Right atrium auricular region (tissue), 2 donors: ENCODE measurements around the gene CRIM1. TPM values are rescaled to one million over a fixed set of nuclear protein-coding genes. Genes with fewer than 3 reads are reported as not detected.

Source experiments
- DNase-seq: peaks from one replicate; pipeline ENCODE4 v3.0.0-alpha.2; 2019; ENCODE audit warnings: low spot score
- H3K27ac ChIP-seq, 2 donors: fragments of 200-600 bp; sonication (generic); 1 replicate in 1 of 2; 2 replicates in 1 of 2; pipeline ENCODE4 v1.5.1; 2016 to 2019
- H3K27me3 ChIP-seq, 2 donors: fragments of 200-600 bp; sonication (generic); one replicate each; pipeline versions ENCODE4 v1.5.1 to v1.6.0; 2017 to 2019
- H3K36me3 ChIP-seq: fragments of 200-600 bp; sonication (generic); one replicate; pipeline ENCODE4 v1.5.1; 2016
- H3K4me1 ChIP-seq, 2 donors: fragments of 200-600 bp; sonication (generic); one replicate each; pipeline versions ENCODE4 v1.5.1 to v1.6.0; 2017 to 2019
- H3K4me3 ChIP-seq, 2 donors: fragments of 200-600 bp; sonication (generic); 1 replicate in 1 of 2; 2 replicates in 1 of 2; pipeline ENCODE4 v1.5.1; 2017 to 2019; ENCODE audit warnings: mild to moderate bottlenecking in 1 of 2, moderate library complexity in 1 of 2
- H3K9me3 ChIP-seq, 2 donors: fragments of 200-600 bp; sonication (generic); one replicate each; pipeline ENCODE4 v1.5.1; 2019
- CTCF ChIP-seq, 2 donors: fragments of 200-600 bp; sonication (generic); IDR thresholded peaks; one replicate each; pipeline ENCODE4 v1.5.1; 2019; ENCODE audit warnings: antibody characterized with exemption in 2 of 2
- total RNA-seq, 2 donors: library from RNA; depleted of rRNA; stranded (reverse); fragments of >200 nt; gene quantifications; one replicate each; pipeline ENCODE4 v1.1.0, GENCODE V29; 2016

CRIM1 gene
- total RNA-seq, 2 donors from 2014 or later = 49.1 to 71.3 TPM

- Histone ChIP-seq H3K27me3 (no peaks in the 10 kb centered on the region), H3K4me3 (no peak overlapping the region), H3K27ac (peak overlapping the region; percentile 24 to 37), H3K36me3 (peaks cover 3% of the 10 kb centered on the region), H3K4me1 (peaks cover 0 to 42% of the 10 kb centered on the region in 2 donors), H3K9me3 (no peaks in the 10 kb centered on the region)
- DNase-seq = no peak
- no peak for TF ChIP-seq CTCF (IDR thresholded peaks at IDR 0.05)
Measured at GRCh38 chr2:36450466-36451196, 95.1 kb downstream of the CRIM1 start.

- Histone ChIP-seq H3K4me3 (no peak overlapping the region), H3K4me1 (peaks cover 0 to 51% of the 10 kb centered on the region in 2 donors), H3K9me3 (no peaks in the 10 kb centered on the region), H3K27me3 (no peaks in the 10 kb centered on the region), H3K27ac (peak overlapping the region; percentile 16 to 24), H3K36me3 (peaks cover 3% of the 10 kb centered on the region)
- TF ChIP-seq CTCF (IDR thresholded peaks at IDR 0.05) = no peak
- no peak for DNase-seq
Measured at GRCh38 chr2:36451512-36451911, 95.9 kb downstream of the CRIM1 start.

GRCh38 chr2:36452260-36452659 lies 96.7 kb downstream of the CRIM1 start:
- H3K27me3 ChIP-seq = no peaks in the 10 kb centered on the region
- peaks cover 3% of the 10 kb centered on the region for H3K36me3 ChIP-seq
- no peak overlapping the region for H3K27ac ChIP-seq
- no peak overlapping the region for H3K4me3 ChIP-seq
- TF ChIP-seq CTCF (IDR thresholded peaks at IDR 0.05) = no peak
- peaks cover 0 to 59% of the 10 kb centered on the region in 2 donors for H3K4me1 ChIP-seq
- no peaks in the 10 kb centered on the region for H3K9me3 ChIP-seq
- DNase-seq = no peak

GRCh38 chr2:36453652-36454051 lies 98.1 kb downstream of the CRIM1 start:
- peaks cover 0 to 63% of the 10 kb centered on the region in 2 donors for H3K4me1 ChIP-seq
- H3K27ac ChIP-seq = no peak overlapping the region
- H3K36me3 ChIP-seq = peaks cover 3% of the 10 kb centered on the region
- H3K27me3 ChIP-seq = no peaks in the 10 kb centered on the region
- no peak overlapping the region for H3K4me3 ChIP-seq
- DNase-seq = no peak
- TF ChIP-seq CTCF (IDR thresholded peaks at IDR 0.05) = no peak
- H3K9me3 ChIP-seq = no peaks in the 10 kb centered on the region

- H3K36me3 ChIP-seq = no peaks in the 10 kb centered on the region
- no peak for TF ChIP-seq CTCF (IDR thresholded peaks at IDR 0.05)
- peaks cover 0 to 61% of the 10 kb centered on the region in 2 donors for H3K4me1 ChIP-seq
Measured at GRCh38 chr2:36455011-36455410, 99.4 kb downstream of the CRIM1 start.

GRCh38 chr2:36455788-36456187 lies 100.2 kb downstream of the CRIM1 start:
- Histone ChIP-seq H3K4me3 (no peak overlapping the region), H3K36me3 (no peaks in the 10 kb centered on the region), H3K9me3 (no peaks in the 10 kb centered on the region), H3K4me1 (peaks cover 0 to 54% of the 10 kb centered on the region in 2 donors), H3K27me3 (no peaks in the 10 kb centered on the region), H3K27ac (peak overlapping the region; percentile 49 to 58)
- no peak for TF ChIP-seq CTCF (IDR thresholded peaks at IDR 0.05)
- no peak for DNase-seq

More at GRCh38 chr2:36455011-36455410, 99.4 kb downstream of the CRIM1 start:
- H3K27ac ChIP-seq = no peak overlapping the region
- H3K4me3 ChIP-seq = no peak overlapping the region
- no peaks in the 10 kb centered on the region for H3K27me3 ChIP-seq
- DNase-seq = no peak
- H3K9me3 ChIP-seq = no peaks in the 10 kb centered on the region
